Activated CD8-positive, alpha-beta memory T cell treated with anti-CD3 and anti-CD28 coated beads, Interleukin-2, amount 10 ng/mL, durations not matched to agents 7 days and 5 days (primary cell): ENCODE results near the gene NTMT1. TPM values are rescaled to one million over a fixed set of nuclear protein-coding genes. Genes with fewer than 3 reads are reported as not detected.

Source experiments
- ATAC-seq: fragments of 150-1000 bp; cut with Tn5 transposase; one replicate; pipeline ENCODE4 v1.10.0; 2021; ENCODE audit warnings: moderate library complexity
- CTCF ChIA-PET: fragments of 350-600 bp; sonication (Branson Sonifier 250); formaldehyde crosslinking; loops from one replicate; lab custom pipeline; 2021; ENCODE audit warnings: antibody characterized with exemption; lab: Charles Lee
- DNase-seq: peaks from one replicate; pipeline ENCODE4 v3.0.0-alpha.2; 2020
- H3K27ac Mint-ChIP-seq: one replicate; pipeline ENCODE4 v1.8.0; 2021; ENCODE audit warnings: mild to moderate bottlenecking, mixed read lengths
- H3K27me3 Mint-ChIP-seq: one replicate; pipeline ENCODE4 v1.8.0; 2021; ENCODE audit warnings: mixed read lengths
- H3K36me3 Mint-ChIP-seq: one replicate; pipeline ENCODE4 v1.8.0; 2021; ENCODE audit warnings: mild to moderate bottlenecking, mixed read lengths
- H3K4me1 Mint-ChIP-seq: one replicate; pipeline ENCODE4 v1.8.0; 2021; ENCODE audit warnings: mixed read lengths
- H3K4me3 Mint-ChIP-seq: one replicate; pipeline ENCODE4 v1.8.0; 2021; ENCODE audit warnings: mild to moderate bottlenecking, moderate library complexity, mixed read lengths
- H3K9me3 Mint-ChIP-seq: one replicate; pipeline ENCODE4 v1.8.0; 2022; ENCODE audit warnings: low read depth, mixed read lengths
- total RNA-seq, 2 experiments: library from RNA; stranded (reverse); gene quantifications; one replicate each; pipeline ENCODE4 v1.2.3, GENCODE V29; 2021

Gene NTMT1
- total RNA-seq, 2 experiments from 2014 or later = 37.2 to 46.2 TPM

GRCh38 chr9:129602598-129603415, 23.2 kb upstream of the NTMT1 start:
- H3K4me1 Mint-ChIP-seq = peaks cover 49% of the 10 kb centered on the region
- no peak overlapping the region for H3K4me3 Mint-ChIP-seq
- H3K27me3 Mint-ChIP-seq = no peaks in the 10 kb centered on the region
- DNase-seq (peak; percentile 62), ATAC-seq (peak; percentile 18)
- H3K27ac Mint-ChIP-seq = no peak overlapping the region
- H3K9me3 Mint-ChIP-seq = no peaks in the 10 kb centered on the region
- CTCF ChIA-PET = interaction anchor here (1.3 kb wide), 1 partner anchor 464 kb away, joined by 3 read pairs; no protein-coding TSS in a partner anchor
- no peaks in the 10 kb centered on the region for H3K36me3 Mint-ChIP-seq

DNA sequence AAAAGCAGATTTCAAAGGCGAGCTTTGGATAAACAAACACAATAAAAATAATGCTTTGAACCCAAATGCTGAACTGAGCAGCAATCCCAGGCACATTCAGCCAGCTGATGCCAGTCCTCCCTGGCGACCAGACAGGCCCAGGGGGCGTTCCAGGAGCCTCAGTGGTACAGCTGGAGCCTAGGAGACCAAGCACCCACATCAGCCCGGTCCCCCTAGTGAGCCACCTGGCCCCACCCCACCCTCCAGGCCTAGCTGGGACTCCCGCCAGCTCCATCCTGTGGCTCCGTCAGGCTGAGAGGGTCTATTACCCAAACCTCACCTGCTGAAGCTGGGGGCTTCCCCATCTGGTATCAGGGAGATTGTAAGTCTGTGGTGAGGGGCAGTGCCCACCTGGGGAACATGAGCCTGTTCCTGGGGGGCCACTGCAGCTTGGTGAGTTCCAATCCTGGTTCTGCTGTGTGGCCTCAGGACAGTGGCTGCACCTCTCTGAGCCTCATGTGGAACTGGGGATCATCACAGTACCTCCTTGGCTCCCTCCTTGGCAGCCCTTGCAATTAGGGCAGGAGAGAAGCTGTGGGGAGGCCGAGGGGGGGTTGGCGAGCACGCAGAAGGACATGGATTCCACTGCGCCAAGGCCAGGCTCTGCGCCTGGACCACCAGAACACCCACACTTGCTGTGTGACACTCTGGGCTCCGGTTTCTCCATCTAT, 21.8 kb upstream of the NTMT1 start:
- Mint-ChIP-seq H3K4me1 (peaks cover 49% of the 10 kb centered on the region), H3K36me3 (no peaks in the 10 kb centered on the region), H3K4me3 (no peak overlapping the region), H3K27me3 (no peaks in the 10 kb centered on the region), H3K27ac (peak overlapping the region; percentile 66), H3K9me3 (no peaks in the 10 kb centered on the region)
- CTCF ChIA-PET = interaction anchor here (0.8 to 2.9 kb wide), 5 partner anchors 16 to 473 kb away, joined by 3 to 14 read pairs (median 12); no protein-coding TSS in a partner anchor
- ATAC-seq (no peak), DNase-seq (no peak)

DNA sequence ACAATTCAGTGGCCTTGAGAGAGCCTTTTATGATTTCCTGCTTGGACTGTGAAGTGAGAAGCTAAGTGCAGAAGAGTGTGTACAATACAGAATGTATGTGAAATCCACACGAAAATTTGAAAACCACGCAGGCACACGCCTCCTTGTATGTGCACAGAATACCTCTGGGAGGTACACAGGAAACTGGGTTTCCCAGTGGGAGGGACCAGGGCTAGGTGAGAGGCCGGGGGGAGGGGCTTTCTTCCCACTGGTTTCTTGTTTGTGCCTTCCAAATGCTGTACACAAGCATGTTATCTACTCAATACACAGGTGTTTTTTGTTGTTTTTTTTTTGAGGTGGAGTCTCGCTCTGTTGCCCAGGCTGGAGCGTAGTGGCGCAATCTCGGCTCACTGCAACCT, 21.2 kb upstream of the NTMT1 start:
- CTCF ChIA-PET = interaction anchor here (0.8 to 2.9 kb wide), 6 partner anchors 15 to 474 kb away, joined by 3 to 14 read pairs (median 8); no protein-coding TSS in a partner anchor
- Mint-ChIP-seq H3K4me3 (no peak overlapping the region), H3K36me3 (no peaks in the 10 kb centered on the region), H3K9me3 (no peaks in the 10 kb centered on the region), H3K27me3 (no peaks in the 10 kb centered on the region), H3K27ac (peak overlapping the region; percentile 66), H3K4me1 (peaks cover 52% of the 10 kb centered on the region)
- ATAC-seq = no peak
- DNase-seq = no peak

DNA sequence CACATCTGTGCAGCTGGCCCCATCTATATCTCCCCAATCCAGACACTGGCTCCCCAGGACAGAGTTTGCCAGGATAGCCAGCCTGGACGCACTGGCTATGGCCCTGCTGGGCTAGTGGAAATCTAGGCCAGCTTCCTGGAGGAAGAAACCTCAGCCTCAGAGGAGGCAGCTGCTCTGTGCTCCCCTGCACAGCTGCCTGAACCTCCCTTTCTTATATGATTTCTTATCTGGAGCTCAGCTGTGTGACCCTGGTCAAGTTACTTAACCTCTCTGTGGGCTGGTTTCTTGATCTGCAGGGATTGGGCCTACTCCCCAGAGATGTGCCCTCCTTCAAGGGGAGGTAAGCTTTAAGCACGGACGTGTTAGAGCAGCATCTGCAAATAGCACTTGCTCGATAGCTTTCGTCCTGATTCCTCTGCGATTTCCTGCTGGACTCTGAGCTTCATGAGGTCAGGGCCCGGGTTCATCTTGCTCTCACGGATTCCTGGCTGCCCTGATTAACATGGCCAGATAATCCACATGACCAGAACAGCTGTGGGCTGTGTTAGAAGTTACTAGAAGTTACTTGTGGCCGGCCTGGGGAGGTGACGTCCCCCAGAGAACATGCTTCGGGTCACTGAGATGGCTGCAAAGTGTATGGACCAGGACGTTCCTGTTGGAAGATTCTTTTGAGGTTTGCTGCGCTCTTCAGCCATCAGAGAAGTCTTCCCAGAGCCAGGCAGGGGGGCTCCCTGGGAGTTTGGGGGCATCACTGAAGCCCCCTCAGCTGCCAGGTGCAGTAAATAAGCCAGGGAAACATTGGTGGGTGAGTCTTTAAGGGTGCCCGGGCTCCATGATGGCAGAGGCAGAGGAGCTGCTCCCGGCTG, 19.6 kb upstream of the NTMT1 start:
- H3K27me3 Mint-ChIP-seq = no peaks in the 10 kb centered on the region
- peaks cover 58% of the 10 kb centered on the region for H3K4me1 Mint-ChIP-seq
- H3K27ac Mint-ChIP-seq = no peak overlapping the region

GRCh38 chr9:129607027-129607387, 19.0 kb upstream of the NTMT1 start:
- Mint-ChIP-seq H3K36me3 (no peaks in the 10 kb centered on the region), H3K4me3 (no peak overlapping the region), H3K27me3 (no peaks in the 10 kb centered on the region), H3K9me3 (no peaks in the 10 kb centered on the region), H3K27ac (peak overlapping the region; percentile 76), H3K4me1 (peaks cover 58% of the 10 kb centered on the region)
- no peak for ATAC-seq
- CTCF ChIA-PET = interaction anchor here (0.8 to 2.9 kb wide), 8 partner anchors 9 to 476 kb away, joined by 3 to 14 read pairs (median 6); no protein-coding TSS in a partner anchor
- DNase-seq = no peak

More for the DNA sequence above, 19.6 kb upstream of the NTMT1 start:
- CTCF ChIA-PET = interaction anchor here (0.8 to 2.9 kb wide), 12 partner anchors 9 to 475 kb away, joined by 3 to 14 read pairs (median 5); no protein-coding TSS in a partner anchor
- Mint-ChIP-seq H3K4me3 (no peak overlapping the region), H3K36me3 (no peaks in the 10 kb centered on the region), H3K9me3 (no peaks in the 10 kb centered on the region)
- no peak for ATAC-seq
- no peak for DNase-seq

DNA sequence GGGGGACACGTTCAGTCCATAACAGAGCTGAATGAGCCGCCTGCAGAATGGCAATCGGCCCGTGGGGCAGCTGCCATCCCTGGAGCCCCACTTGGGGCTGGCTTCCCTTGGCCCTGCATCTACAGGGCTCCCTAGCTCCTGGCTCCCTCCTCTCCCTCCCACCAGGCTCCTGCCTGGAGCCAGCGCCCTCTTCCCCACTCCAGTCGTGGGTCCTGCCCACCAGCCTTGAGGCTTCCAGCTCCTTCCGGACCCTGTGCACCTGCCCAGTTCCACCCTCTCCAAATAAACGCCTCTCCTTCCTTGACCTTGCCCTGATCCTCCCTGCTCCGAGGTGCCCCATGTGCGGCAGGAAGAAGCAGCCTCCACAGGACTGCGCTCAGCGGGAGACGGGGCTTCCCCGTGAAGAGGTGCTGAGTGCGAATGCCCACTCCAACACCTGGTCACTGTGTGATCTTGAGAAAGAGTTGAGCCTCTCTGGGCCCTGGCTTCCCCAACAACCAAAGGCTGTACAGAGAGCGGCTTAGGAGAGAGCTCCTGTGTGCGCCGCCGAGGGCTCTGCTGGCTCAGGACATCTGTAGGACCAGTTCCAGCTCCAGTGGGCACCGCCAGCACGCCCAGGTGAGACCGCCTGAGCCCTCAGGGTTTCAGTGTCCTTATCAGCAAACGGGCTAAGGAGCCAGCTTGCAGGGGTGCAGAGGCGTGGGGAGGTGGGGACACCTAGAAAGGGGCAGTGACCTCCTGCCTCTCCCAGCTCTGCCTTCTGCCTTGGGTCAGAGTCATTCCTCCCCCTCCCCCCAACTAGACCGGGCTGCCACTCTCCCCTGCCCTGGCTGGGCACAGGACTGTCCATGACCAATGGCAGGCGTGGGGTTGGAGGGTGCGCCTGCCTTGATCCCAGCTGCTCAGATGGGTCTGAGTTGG, 17.1 kb upstream of the NTMT1 start:
- CTCF ChIA-PET = interaction anchor here (0.8 to 2.6 kb wide), 10 partner anchors 15 to 477 kb away, joined by 3 to 22 read pairs (median 9); partner anchors contain the start of gene IER5L
- no peak for ATAC-seq
- Mint-ChIP-seq H3K9me3 (no peaks in the 10 kb centered on the region), H3K36me3 (no peaks in the 10 kb centered on the region), H3K27me3 (no peaks in the 10 kb centered on the region), H3K4me3 (no peak overlapping the region), H3K27ac (no peak overlapping the region), H3K4me1 (peaks cover 47% of the 10 kb centered on the region)
- DNase-seq = no peak

- CTCF ChIA-PET = interaction anchor here (0.8 to 2.6 kb wide), 10 partner anchors 15 to 478 kb away, joined by 3 to 22 read pairs (median 9); partner anchors contain the start of gene IER5L
- ATAC-seq = peak; percentile 46
- Mint-ChIP-seq H3K4me1 (peaks cover 42% of the 10 kb centered on the region), H3K27me3 (no peaks in the 10 kb centered on the region), H3K36me3 (no peaks in the 10 kb centered on the region), H3K4me3 (peak overlapping the region; percentile 68), H3K27ac (peak overlapping the region; percentile 78), H3K9me3 (no peaks in the 10 kb centered on the region)
- DNase-seq = peak; percentile 73
Observed at GRCh38 chr9:129609486-129610212, 16.3 kb upstream of the NTMT1 start.

GRCh38 chr9:129610213-129610472, 15.8 kb upstream of the NTMT1 start:
- Mint-ChIP-seq H3K4me3 (peak overlapping the region; percentile 53), H3K27me3 (no peaks in the 10 kb centered on the region), H3K27ac (no peak overlapping the region), H3K4me1 (peaks cover 39% of the 10 kb centered on the region), H3K9me3 (no peaks in the 10 kb centered on the region), H3K36me3 (no peaks in the 10 kb centered on the region)
- CTCF ChIA-PET = no interaction called here
- no peak for DNase-seq
- ATAC-seq = no peak

GRCh38 chr9:129610473-129611306, 15.3 kb upstream of the NTMT1 start:
- Mint-ChIP-seq H3K27me3 (peaks cover 4% of the 10 kb centered on the region), H3K4me3 (peak overlapping the region; percentile 53), H3K9me3 (no peaks in the 10 kb centered on the region), H3K27ac (peak overlapping the region; percentile 69), H3K36me3 (no peaks in the 10 kb centered on the region), H3K4me1 (peaks cover 39% of the 10 kb centered on the region)
- peak; percentile 78 for DNase-seq
- ATAC-seq = peak; percentile 77
- CTCF ChIA-PET = interaction anchor here (0.9 to 7.0 kb wide), 22 partner anchors 10 to 480 kb away, joined by 3 to 73 read pairs (median 5); partner anchors contain the start of genes C9orf50, IER5L and NTMT1

- ATAC-seq = no peak
- peaks cover 32% of the 10 kb centered on the region for H3K4me1 Mint-ChIP-seq
- DNase-seq = no peak
- H3K4me3 Mint-ChIP-seq = no peak overlapping the region
- CTCF ChIA-PET = interaction anchor here (0.9 to 7.0 kb wide), 22 partner anchors 9 to 480 kb away, joined by 3 to 73 read pairs (median 5); partner anchors contain the start of genes C9orf50, IER5L and NTMT1
- H3K27me3 Mint-ChIP-seq = peaks cover 4% of the 10 kb centered on the region
- H3K9me3 Mint-ChIP-seq = no peaks in the 10 kb centered on the region
- no peak overlapping the region for H3K27ac Mint-ChIP-seq
- no peaks in the 10 kb centered on the region for H3K36me3 Mint-ChIP-seq
Observed at GRCh38 chr9:129611307-129611800, 14.6 kb upstream of the NTMT1 start.
